ENCODE results near the gene TMEM190.
A peak's percentile ranks its signal among the peaks of the same experiment; 100 is the strongest.
"Not testable (repeated sequence)": the region's sequence is repeated elsewhere in the genome, so short reads cannot be mapped to it uniquely, and the experiment has no call there.

Gene TMEM190

GRCh38 chr19:55391702-55392615 lies 15.3 kb downstream of the TMEM190 start:
- DNase-seq (ENCODE audit: low read depth), result peak; percentile 69

- DNase-seq (ENCODE audit: low read depth), result no peak
These were observed 16.5 kb downstream of the TMEM190 start for GRCh38 chr19:55392820-55393761.

- DNase-seq (ENCODE audit: low read depth), result no peak
These were observed 21.7 kb downstream of the TMEM190 start for GRCh38 chr19:55398200-55398925.

- DNase-seq (ENCODE audit: low read depth), result no peak
These were observed 23.9 kb downstream of the TMEM190 start for GRCh38 chr19:55400281-55401087.

- not testable (repeated sequence) for DNase-seq (ENCODE audit: low read depth)
These were observed 24.8 kb downstream of the TMEM190 start for GRCh38 chr19:55401390-55401789.

- DNase-seq (ENCODE audit: low read depth), result no peak
These were observed 25.9 kb downstream of the TMEM190 start for GRCh38 chr19:55402509-55402908.

- no peak for DNase-seq (ENCODE audit: low read depth)
These were observed 29.0 kb downstream of the TMEM190 start for GRCh38 chr19:55405638-55406037.

- no peak for DNase-seq (ENCODE audit: low read depth)
These were observed 29.6 kb downstream of the TMEM190 start for GRCh38 chr19:55406091-55406825.

GRCh38 chr19:55406826-55407549 lies 30.4 kb downstream of the TMEM190 start:
- peak; percentile 47 for DNase-seq (ENCODE audit: low read depth)

GRCh38 chr19:55407550-55407799 lies 30.8 kb downstream of the TMEM190 start, which contains the start of gene UBE2S:
UBE2S (minus strand) TSS chr19:55407788; CDS start chr19:55407589, 199 bp downstream.
- not testable (repeated sequence) for DNase-seq (ENCODE audit: low read depth)

- DNase-seq (ENCODE audit: low read depth), result peak; percentile 99
These were observed 31.3 kb downstream of the TMEM190 start for GRCh38 chr19:55407800-55408532.

GRCh38 chr19:55408533-55408872 lies 31.9 kb downstream of the TMEM190 start:
- DNase-seq (ENCODE audit: low read depth), result no peak

- not testable (repeated sequence) for DNase-seq (ENCODE audit: low read depth)
These were observed 32.6 kb downstream of the TMEM190 start for GRCh38 chr19:55409179-55409578.

- no peak for DNase-seq (ENCODE audit: low read depth)
These were observed 33.5 kb downstream of the TMEM190 start for GRCh38 chr19:55410168-55410567.

GRCh38 chr19:55418185-55418584 lies 41.6 kb downstream of the TMEM190 start:
- peak; percentile 91 for DNase-seq (ENCODE audit: low read depth)

- DNase-seq (ENCODE audit: low read depth), result no peak
These were observed 42.5 kb downstream of the TMEM190 start for GRCh38 chr19:55419103-55419502.

- no peak for DNase-seq (ENCODE audit: low read depth)
These were observed 43.1 kb downstream of the TMEM190 start for GRCh38 chr19:55419624-55420236.

GRCh38 chr19:55421281-55421680 lies 44.7 kb downstream of the TMEM190 start:
- DNase-seq (ENCODE audit: low read depth), result not testable (repeated sequence)

All from ELR (cell line).